ENCODE data around the gene ACTR1B.

ACTR1B gene

DNA sequence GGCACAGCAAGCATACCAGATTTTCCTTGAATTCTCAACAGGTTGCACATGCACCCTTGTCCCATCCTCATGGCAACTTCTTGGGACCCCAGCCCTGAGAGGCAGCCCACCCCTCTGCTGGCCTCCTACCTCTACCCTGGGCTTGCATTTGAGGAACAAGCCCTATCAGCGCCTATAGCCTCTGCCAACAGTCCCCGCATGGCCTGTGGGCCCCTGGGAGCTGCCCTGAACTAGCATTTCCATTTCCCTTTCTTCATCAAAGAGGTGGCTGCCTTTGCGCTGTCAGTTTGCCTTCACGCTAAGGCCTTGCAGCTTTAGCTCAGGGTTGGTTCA is 44.2 kb upstream of the ACTR1B start:
- Histone ChIP-seq H3K36me3 (ENCODE audit: low read depth) (no peaks in the 10 kb centered on the region), H3K9me3 (ENCODE audit: severe bottlenecking) (no peaks in the 10 kb centered on the region), H3K27me3 (ENCODE audit: insufficient read depth, poor library complexity, severe bottlenecking) (no peaks in the 10 kb centered on the region), H3K4me1 (ENCODE audit: insufficient read depth, poor library complexity, severe bottlenecking) (no peaks in the 10 kb centered on the region), H3K27ac (ENCODE audit: poor library complexity, severe bottlenecking) (no peak overlapping the region), H3K4me3 (ENCODE audit: severe bottlenecking) (no peak overlapping the region)
- DNase-seq (ENCODE audit: low spot score) = no peak
- no peak for ATAC-seq (ENCODE audit: low read depth)
- TF ChIP-seq, protein P1, sequence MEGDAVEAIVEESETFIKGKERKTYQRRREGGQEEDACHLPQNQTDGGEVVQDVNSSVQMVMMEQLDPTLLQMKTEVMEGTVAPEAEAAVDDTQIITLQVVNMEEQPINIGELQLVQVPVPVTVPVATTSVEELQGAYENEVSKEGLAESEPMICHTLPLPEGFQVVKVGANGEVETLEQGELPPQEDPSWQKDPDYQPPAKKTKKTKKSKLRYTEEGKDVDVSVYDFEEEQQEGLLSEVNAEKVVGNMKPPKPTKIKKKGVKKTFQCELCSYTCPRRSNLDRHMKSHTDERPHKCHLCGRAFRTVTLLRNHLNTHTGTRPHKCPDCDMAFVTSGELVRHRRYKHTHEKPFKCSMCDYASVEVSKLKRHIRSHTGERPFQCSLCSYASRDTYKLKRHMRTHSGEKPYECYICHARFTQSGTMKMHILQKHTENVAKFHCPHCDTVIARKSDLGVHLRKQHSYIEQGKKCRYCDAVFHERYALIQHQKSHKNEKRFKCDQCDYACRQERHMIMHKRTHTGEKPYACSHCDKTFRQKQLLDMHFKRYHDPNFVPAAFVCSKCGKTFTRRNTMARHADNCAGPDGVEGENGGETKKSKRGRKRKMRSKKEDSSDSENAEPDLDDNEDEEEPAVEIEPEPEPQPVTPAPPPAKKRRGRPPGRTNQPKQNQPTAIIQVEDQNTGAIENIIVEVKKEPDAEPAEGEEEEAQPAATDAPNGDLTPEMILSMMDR (IDR thresholded peaks at IDR 0.05; ENCODE audit: poor library complexity, severe bottlenecking) = no peak

DNA sequence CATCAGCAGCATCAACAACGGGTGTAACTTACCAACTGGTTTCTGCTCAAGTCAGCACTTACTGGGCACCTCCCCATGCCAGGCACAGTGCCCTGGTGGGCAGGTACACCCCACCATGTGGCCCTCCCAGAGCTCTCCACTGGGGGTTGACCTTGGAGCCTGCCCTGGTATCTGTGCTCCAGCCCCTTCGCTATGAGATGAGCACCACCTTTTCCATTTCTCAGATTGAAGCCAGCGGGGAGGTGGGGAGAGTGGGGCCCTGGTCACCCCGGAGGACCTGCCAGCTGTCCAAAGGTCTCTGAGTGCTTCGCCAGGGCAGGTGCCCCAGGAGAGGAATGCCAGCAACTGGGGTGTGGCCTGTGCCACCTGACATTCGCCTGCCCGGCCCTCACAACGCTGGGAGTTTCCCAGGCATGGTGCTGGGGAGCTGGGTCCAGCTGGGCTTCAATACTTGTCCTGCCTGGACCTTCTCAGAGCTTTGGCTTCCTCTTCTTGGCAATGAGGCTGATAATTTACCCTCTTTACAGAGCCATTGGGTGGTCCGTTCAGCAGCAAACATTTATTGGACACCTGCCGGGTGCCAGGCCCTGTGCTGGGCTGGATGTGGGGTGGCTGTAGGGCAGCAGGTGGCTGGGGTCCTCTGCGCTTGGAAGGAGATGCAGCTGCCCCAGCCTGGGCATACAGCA is 43.7 kb upstream of the ACTR1B start:
- DNase-seq (ENCODE audit: low spot score) (no peak), ATAC-seq (ENCODE audit: low read depth) (no peak)
- H3K4me1 ChIP-seq (ENCODE audit: insufficient read depth, poor library complexity, severe bottlenecking) = no peaks in the 10 kb centered on the region
- H3K27ac ChIP-seq (ENCODE audit: poor library complexity, severe bottlenecking) = no peak overlapping the region
- H3K4me3 ChIP-seq (ENCODE audit: severe bottlenecking) = no peak overlapping the region
- H3K9me3 ChIP-seq (ENCODE audit: severe bottlenecking) = no peaks in the 10 kb centered on the region
- no peaks in the 10 kb centered on the region for H3K27me3 ChIP-seq (ENCODE audit: insufficient read depth, poor library complexity, severe bottlenecking)
- no peaks in the 10 kb centered on the region for H3K36me3 ChIP-seq (ENCODE audit: low read depth)
- TF ChIP-seq, protein P1 (IDR thresholded peaks at IDR 0.05; ENCODE audit: poor library complexity, severe bottlenecking) = no peak

DNA sequence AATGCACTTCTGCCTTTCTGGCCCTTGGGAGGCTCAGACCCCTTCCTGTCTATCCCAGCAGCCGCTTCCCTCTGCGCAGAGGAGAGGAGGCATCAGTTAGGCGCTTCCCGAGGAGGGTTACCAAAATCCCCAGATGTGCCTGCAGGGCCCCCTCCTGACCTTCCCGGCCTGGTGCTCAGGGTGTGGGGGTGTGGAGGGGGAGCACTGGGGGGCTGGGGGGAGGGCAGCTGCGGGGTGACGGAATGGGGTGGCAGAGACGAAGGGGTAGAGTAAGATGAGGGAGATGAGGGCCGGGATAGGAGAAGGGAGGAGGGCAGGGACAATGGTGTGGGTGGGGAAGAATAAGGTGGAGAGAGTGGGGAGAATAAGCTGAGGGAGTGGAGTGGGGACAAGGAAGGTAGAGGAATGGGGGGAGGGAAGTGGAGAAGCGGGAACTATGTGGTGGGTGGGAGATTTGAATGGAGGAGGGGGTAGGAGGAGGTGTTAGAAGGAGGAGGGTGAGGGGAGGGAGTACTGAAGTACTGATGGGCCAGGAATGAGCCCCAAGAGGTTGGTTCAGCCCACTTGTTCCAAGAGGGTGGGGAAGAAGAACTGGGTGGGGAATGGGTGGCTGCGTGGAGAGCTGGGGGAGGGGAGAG is 43.0 kb upstream of the ACTR1B start:
- no peaks in the 10 kb centered on the region for H3K27me3 ChIP-seq (ENCODE audit: insufficient read depth, poor library complexity, severe bottlenecking)
- ATAC-seq (ENCODE audit: low read depth) (no peak), DNase-seq (ENCODE audit: low spot score) (no peak)
- no peaks in the 10 kb centered on the region for H3K36me3 ChIP-seq (ENCODE audit: low read depth)
- no peaks in the 10 kb centered on the region for H3K4me1 ChIP-seq (ENCODE audit: insufficient read depth, poor library complexity, severe bottlenecking)
- H3K9me3 ChIP-seq (ENCODE audit: severe bottlenecking) = no peaks in the 10 kb centered on the region
- H3K27ac ChIP-seq (ENCODE audit: poor library complexity, severe bottlenecking) = no peak overlapping the region
- TF ChIP-seq, protein P1 (IDR thresholded peaks at IDR 0.05; ENCODE audit: poor library complexity, severe bottlenecking) = no peak
- no peak overlapping the region for H3K4me3 ChIP-seq (ENCODE audit: severe bottlenecking)

DNA sequence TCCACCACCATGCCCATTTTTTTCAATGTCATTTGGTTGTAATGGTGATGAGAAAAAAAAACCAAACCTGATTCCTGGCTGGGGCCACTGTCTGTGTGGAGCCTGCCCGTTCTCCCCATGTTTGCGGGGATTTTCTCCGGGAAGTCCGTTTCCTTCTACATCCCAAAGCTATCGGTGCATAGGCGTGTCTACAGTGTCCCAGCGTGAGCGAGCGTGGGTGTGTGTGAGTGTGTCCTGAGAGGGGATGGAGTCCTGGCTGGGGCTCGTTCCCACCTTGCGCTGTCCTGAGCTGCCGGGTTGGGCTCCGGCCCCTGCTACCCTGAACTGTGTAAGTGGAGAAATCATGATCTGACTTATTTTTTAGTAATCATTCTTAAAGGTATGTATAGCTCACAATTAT is 42.3 kb upstream of the ACTR1B start:
- H3K4me1 ChIP-seq (ENCODE audit: insufficient read depth, poor library complexity, severe bottlenecking) = no peaks in the 10 kb centered on the region
- no peak for DNase-seq (ENCODE audit: low spot score)
- H3K27ac ChIP-seq (ENCODE audit: poor library complexity, severe bottlenecking) = no peak overlapping the region
- no peaks in the 10 kb centered on the region for H3K9me3 ChIP-seq (ENCODE audit: severe bottlenecking)
- TF ChIP-seq, protein P1 (IDR thresholded peaks at IDR 0.05; ENCODE audit: poor library complexity, severe bottlenecking) = no peak
- no peak overlapping the region for H3K4me3 ChIP-seq (ENCODE audit: severe bottlenecking)
- no peak for ATAC-seq (ENCODE audit: low read depth)
- H3K27me3 ChIP-seq (ENCODE audit: insufficient read depth, poor library complexity, severe bottlenecking) = no peaks in the 10 kb centered on the region
- no peaks in the 10 kb centered on the region for H3K36me3 ChIP-seq (ENCODE audit: low read depth)

DNA sequence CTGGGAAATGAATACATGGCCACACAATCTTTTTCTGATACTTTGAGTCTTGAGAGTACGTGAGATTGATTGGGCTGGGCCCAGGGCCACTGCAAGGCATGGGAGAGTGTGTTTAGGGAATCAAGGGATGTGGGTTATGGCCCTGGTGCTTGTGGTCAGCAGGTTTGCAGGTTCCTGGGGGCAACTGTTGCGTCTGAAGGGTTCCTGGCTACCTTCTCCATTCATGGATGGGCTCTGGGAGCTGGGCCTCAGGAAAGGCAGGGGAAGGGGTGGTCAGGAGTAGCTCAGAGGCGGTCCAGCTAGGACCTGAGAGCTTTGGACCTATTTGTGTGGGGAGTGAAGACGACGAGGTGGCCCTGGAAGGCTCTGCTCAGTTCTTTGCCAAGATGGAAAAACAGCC is 41.1 kb upstream of the ACTR1B start:
- H3K4me1 ChIP-seq (ENCODE audit: insufficient read depth, poor library complexity, severe bottlenecking) = no peaks in the 10 kb centered on the region
- H3K36me3 ChIP-seq (ENCODE audit: low read depth) = no peaks in the 10 kb centered on the region
- H3K9me3 ChIP-seq (ENCODE audit: severe bottlenecking) = no peaks in the 10 kb centered on the region
- H3K27me3 ChIP-seq (ENCODE audit: insufficient read depth, poor library complexity, severe bottlenecking) = no peaks in the 10 kb centered on the region
- TF ChIP-seq, protein P1 (IDR thresholded peaks at IDR 0.05; ENCODE audit: poor library complexity, severe bottlenecking) = no peak
- DNase-seq (ENCODE audit: low spot score) = no peak
- H3K27ac ChIP-seq (ENCODE audit: poor library complexity, severe bottlenecking) = no peak overlapping the region
- ATAC-seq (ENCODE audit: low read depth) = no peak
- no peak overlapping the region for H3K4me3 ChIP-seq (ENCODE audit: severe bottlenecking)

All from RWPE2 (cell line).